Uterus (tissue), 2 donors: ENCODE results near the gene PCDHGA1.
A peak's percentile ranks its signal among the peaks of the same experiment; 100 is the strongest.

Experiments
- CTCF ChIP-seq, 4 experiments: fragments of 200-600 bp in 2 of 4; fragments of 450-650 bp in 2 of 4; sonication (generic) in 2 of 4; IDR thresholded peaks; one replicate each; pipeline ENCODE4 v1.5.1; 2016 to 2019; ENCODE audit warnings: antibody characterized with exemption in 4 of 4, mild to moderate bottlenecking in 2 of 4, moderate library complexity in 1 of 4
- POLR2A ChIP-seq, 2 donors: fragments of 450-650 bp; IDR thresholded peaks; one replicate each; pipeline ENCODE4 v1.6.1; 2016; ENCODE audit warnings: antibody characterized with exemption in 2 of 2, mild to moderate bottlenecking in 1 of 2, moderate library complexity in 1 of 2

DNA sequence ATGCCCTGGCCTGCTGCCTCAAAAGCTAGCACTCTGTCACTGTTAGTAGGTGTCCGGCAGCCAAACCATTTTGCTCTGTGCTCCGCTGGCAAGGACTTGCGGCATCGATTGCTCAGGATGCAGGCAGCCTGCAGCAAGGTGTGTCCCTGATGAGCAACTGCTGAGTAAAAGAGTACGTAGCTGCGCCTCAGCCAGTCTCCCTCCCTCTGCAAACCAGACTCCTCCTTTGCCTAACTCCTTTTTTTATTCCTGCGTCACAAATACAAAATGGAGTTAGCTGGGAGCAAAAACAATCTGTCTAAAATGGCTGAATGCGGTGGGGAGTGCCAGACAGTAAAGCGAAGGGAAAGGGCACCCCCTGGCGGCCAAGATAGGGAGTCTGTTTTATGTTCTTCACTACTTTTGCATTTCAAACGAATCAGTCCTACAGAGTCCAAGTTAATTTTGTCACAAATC is 227.4 kb downstream of the PCDHGA1 start:
- TF ChIP-seq CTCF (IDR thresholded peaks at IDR 0.05): peak; percentile 71 to 86 (median 74)
- peak in 1 of 2 donors; percentile 21 for TF ChIP-seq POLR2A (IDR thresholded peaks at IDR 0.05)
